GM12891 (cell line): ENCODE results near the gene FGF3.

Experiments used
- PAX5 ChIP-seq: IDR thresholded peaks from 2 replicates; pipeline ENCODE4 v1.6.1; 2011; ENCODE audit warnings: low read length, moderate library complexity, mild to moderate bottlenecking; ENCODE audit not compliant: insufficient read depth, severe bottlenecking
- POLR2A ChIP-seq: IDR thresholded peaks from 2 replicates; pipeline ENCODE4 v1.6.1; 2011; ENCODE audit warnings: low read depth, low read length, control low read depth
- TAF1 ChIP-seq: IDR thresholded peaks from 2 replicates; pipeline ENCODE4 v1.6.1; 2011; ENCODE audit warnings: low read depth, low read length, control low read depth

DNA sequence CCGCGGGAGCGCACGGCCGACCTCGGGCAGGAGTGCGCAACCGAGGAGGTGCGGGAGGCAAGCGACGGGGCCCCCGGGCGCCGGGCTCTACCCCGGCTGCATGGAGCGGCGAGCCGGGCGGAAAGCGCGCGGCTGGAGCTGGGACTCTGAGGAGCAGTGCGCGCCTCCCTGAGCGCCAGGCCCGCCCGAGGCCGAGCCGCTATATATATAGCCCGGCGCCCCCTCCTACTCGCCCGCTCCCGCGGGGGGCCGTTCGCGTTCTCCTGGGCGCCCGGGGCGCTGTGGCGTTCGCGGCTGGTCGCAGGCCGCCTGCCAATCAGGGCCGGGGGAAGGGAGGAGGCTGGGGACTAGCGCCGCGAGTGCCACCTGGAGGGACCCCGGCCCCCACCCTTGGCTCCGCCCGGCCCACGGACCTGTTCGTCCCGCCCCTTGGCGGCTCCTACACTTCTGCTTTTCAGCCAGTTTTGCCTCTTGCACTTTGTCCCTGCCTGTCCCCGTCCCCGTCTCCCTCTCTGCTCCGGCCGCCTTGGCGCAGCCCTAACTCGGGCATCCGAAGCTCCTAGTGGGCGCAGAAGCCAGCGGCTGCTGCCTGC is 44.0 kb downstream of the FGF3 start, which contains the start of gene FGF4:
- TF ChIP-seq POLR2A (no peak), TAF1 (no peak), PAX5 (no peak)
